AG10803 (cell line): ENCODE results near the gene NALCN.

Source experiments
- DNase-seq: peaks from one replicate; pipeline ENCODE4 v3.0.0; 2010; ENCODE audit warnings: low read depth
- H3K4me3 ChIP-seq: 2 replicates; pipeline ENCODE4 v1.5.1; 2011; ENCODE audit warnings: mild to moderate bottlenecking, low read length, control low read depth
- TF ChIP-seq, protein P1 (sequence below): conservative IDR thresholded peaks from 2 replicates; pipeline ENCODE4 v1.5.1; 2011; ENCODE audit warnings: mild to moderate bottlenecking, low read length, control low read depth, inconsistent platforms

Gene NALCN

DNA sequence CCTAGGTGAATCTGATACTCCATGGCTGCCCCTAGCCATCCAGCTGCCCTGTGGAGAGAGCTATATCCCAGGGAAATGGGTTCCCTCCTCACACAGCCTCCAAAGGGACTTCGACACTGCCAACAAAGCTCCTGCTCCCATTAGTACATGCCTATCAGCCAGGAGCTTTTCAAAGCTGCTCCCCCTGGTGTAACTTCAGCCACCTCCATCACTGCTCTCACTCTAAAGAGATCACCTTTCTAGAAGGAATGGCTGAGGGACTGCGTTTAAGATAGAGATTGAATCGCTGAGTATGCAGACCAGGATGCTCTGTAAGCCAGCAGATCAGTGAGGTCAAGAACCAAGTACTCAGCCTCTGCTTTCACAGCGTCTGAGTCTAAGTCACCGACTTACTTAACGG is 213.7 kb downstream of the NALCN start:
- no peak overlapping the region for H3K4me3 ChIP-seq
- DNase-seq, result no peak
- TF ChIP-seq, protein P1, sequence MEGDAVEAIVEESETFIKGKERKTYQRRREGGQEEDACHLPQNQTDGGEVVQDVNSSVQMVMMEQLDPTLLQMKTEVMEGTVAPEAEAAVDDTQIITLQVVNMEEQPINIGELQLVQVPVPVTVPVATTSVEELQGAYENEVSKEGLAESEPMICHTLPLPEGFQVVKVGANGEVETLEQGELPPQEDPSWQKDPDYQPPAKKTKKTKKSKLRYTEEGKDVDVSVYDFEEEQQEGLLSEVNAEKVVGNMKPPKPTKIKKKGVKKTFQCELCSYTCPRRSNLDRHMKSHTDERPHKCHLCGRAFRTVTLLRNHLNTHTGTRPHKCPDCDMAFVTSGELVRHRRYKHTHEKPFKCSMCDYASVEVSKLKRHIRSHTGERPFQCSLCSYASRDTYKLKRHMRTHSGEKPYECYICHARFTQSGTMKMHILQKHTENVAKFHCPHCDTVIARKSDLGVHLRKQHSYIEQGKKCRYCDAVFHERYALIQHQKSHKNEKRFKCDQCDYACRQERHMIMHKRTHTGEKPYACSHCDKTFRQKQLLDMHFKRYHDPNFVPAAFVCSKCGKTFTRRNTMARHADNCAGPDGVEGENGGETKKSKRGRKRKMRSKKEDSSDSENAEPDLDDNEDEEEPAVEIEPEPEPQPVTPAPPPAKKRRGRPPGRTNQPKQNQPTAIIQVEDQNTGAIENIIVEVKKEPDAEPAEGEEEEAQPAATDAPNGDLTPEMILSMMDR, result no peak

DNA sequence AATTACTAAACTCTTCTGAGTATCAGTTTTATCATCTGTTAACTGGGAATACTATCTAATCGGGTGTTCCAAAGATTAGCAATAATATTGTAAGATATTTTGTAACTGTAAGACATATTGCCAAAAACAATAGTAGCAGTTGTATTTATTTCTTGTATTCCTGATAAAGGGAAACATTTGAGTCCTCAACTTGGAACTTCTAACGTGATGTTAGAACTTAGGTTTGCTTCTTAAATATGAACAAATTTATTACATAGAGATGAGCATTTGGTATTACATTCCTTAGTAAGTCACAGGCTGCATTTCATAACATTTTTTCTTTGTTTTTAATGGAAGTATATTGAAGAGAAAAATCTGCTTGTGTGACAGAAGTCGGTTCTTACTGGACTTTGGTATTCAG is 225.3 kb downstream of the NALCN start:
- DNase-seq, result no peak
- TF ChIP-seq, protein P1, result no peak
- no peak overlapping the region for H3K4me3 ChIP-seq

DNA sequence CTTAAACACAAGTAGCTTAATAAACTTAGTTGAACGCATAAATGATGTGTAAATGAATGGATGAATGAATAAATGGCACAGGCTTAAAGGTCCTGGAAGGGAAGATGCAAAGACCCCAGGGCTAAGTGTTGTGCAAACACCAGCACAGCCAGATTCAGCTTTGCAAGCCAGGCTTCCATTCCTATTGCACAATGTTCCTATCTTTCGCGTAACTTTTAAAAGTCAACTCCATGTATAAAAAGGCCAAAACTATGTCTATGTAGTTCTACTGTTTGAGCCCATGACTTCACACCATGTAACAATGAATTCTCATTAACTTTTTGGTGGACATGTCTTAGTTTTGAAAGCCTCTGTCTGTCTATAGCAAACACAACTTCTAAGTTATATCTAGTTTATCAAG is 226.0 kb downstream of the NALCN start:
- no peak for DNase-seq
- no peak overlapping the region for H3K4me3 ChIP-seq
- TF ChIP-seq, protein P1, result no peak

DNA sequence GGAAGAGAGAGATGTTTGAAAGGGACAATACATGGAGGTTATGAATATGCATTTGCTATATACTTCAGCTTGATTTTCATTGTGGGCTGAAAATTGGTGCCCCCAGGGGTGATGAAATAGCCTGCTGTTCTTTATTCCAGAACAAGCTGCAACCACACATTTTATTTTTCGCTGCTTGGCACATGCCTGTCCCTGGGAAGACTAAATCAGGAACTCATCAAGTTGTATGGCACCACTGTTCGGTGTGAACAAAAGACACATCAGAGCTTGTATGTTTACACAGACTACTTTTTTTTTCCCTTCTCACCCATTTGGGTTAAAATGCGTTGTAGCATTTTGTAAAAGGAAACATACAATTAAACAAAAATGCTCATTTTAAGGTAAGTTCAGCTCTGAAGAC is 230.7 kb downstream of the NALCN start:
- H3K4me3 ChIP-seq, result no peak overlapping the region
- DNase-seq, result no peak
- TF ChIP-seq, protein P1, result no peak

DNA sequence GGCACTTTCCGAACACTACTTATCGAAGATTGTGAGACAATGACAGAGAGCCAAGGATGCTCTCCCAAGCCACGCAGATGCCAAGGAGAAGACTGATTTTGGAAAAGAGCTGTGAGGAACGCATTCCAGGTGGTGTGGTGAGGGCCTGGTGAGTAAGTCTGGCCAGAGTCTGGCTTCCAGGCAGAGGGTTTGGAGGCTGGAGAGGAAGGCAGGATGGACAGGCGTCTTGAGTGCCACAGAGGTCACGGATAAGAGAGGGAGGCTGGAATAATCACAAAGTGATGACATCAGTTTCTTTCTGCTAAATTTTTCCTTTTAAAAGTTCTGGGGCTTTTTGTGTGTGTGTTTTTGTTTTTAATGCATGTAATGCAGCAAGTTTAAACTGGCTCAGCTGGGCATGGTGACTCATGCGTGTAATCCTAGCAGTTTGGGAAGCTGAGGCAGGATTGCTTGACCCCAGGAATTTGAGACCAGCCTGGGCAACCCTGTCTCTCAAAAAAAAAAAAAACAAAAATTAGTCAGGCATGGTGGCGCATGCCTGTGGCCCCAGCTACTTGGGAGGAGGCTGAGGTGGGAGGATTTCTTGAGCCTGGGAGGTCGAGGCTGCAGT is 235.1 kb downstream of the NALCN start:
- DNase-seq, result no peak
- TF ChIP-seq, protein P1, result no peak
- no peak overlapping the region for H3K4me3 ChIP-seq

DNA sequence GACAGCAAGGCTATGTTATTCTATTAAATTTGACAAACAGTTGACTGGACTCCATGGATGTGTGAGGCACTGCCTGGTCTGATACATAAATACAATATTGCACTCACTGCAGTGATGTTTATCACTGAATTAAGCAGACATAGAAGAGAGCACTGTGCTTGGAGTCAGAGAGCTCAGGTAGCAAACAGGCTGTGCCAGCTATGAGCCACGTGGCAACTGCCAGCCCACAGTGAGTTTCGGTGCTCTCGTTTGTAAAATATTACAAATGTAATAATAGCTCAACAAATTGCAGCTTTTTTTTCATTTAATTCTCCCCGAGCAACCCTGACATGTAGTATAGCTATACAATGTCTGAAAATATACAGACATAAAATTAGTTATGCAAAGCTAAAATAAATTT is 237.3 kb downstream of the NALCN start:
- DNase-seq, result no peak
- TF ChIP-seq, protein P1, result no peak
- no peak overlapping the region for H3K4me3 ChIP-seq

DNA sequence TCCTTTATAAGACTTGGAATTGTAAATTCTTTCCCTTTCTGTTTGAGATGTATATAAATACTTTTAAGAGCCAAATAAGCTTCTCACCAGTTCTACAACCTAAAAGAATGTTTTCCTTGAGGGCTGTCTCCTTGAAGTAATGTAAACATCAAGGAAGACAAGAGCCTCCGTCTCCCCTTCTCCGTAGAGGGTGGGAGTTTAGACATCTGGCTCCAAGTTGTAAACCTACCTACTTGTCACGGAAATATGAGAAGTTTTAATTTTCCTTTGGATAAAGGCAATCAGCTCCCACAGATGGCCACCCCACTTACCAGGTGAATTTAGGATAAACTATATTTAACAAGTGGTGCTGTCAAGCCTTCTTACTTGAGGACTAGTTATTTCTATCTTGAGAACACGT is 237.9 kb downstream of the NALCN start:
- TF ChIP-seq, protein P1, result no peak
- no peak overlapping the region for H3K4me3 ChIP-seq

More for the DNA sequence above, 237.9 kb downstream of the NALCN start:
- DNase-seq, result no peak
